Hepatocyte (in vitro differentiated cells): ENCODE results near the gene CMIP. TPM values are rescaled to one million over a fixed set of nuclear protein-coding genes. Genes with fewer than 3 reads are reported as not detected.

Experiments used
- DNase-seq: peaks from one replicate; pipeline ENCODE4 v3.0.0-alpha.2; 2016; ENCODE audit warnings: low spot score
- H2AFZ ChIP-seq: fragments of 200-600 bp; sonication (generic); 2 replicates; pipeline ENCODE4 v1.6.0; 2016; ENCODE audit warnings: antibody characterized with exemption, mild to moderate bottlenecking
- H3K27ac ChIP-seq: fragments of 200-600 bp; sonication (generic); 2 replicates; pipeline ENCODE4 v1.5.1; 2016; ENCODE audit warnings: mild to moderate bottlenecking
- H3K27me3 ChIP-seq: fragments of 200-600 bp; sonication (generic); 2 replicates; pipeline ENCODE4 v1.6.1; 2016
- H3K36me3 ChIP-seq: fragments of 200-600 bp; sonication (generic); replicated peaks from 2 replicates; pipeline ENCODE4 v1.5.1; 2016; ENCODE audit warnings: low read depth; ENCODE audit not compliant: insufficient read depth
- H3K4me1 ChIP-seq: fragments of 200-600 bp; sonication (generic); 2 replicates; pipeline ENCODE4 v1.5.1; 2016; ENCODE audit warnings: mild to moderate bottlenecking, moderate library complexity; ENCODE audit not compliant: insufficient read depth
- H3K4me2 ChIP-seq: fragments of 200-600 bp; sonication (generic); 2 replicates; pipeline ENCODE4 v1.6.0; 2016
- H3K4me3 ChIP-seq: fragments of 200-600 bp; sonication (generic); 2 replicates; pipeline ENCODE4 v1.5.1; 2016; ENCODE audit warnings: mild to moderate bottlenecking
- H3K79me2 ChIP-seq: fragments of 200-600 bp; sonication (generic); 2 replicates; pipeline ENCODE4 v1.6.0; 2017; ENCODE audit warnings: mild to moderate bottlenecking
- H3K9me2 ChIP-seq: fragments of 200-600 bp; sonication (generic); replicated peaks from 2 replicates; pipeline ENCODE4 v1.6.0; 2017; ENCODE audit warnings: mild to moderate bottlenecking; ENCODE audit not compliant: insufficient read depth
- H3K9me3 ChIP-seq: fragments of 200-600 bp; sonication (generic); 2 replicates; pipeline ENCODE4 v1.5.1; 2016; ENCODE audit warnings: low read depth, mild to moderate bottlenecking
- H4K20me1 ChIP-seq: fragments of 200-600 bp; sonication (generic); 2 replicates; pipeline ENCODE4 v1.6.0; 2016; ENCODE audit warnings: mild to moderate bottlenecking; ENCODE audit not compliant: insufficient read depth, poor library complexity, severe bottlenecking
- EZH2 ChIP-seq: fragments of 200-600 bp; sonication (generic); IDR thresholded peaks from 2 replicates; pipeline ENCODE4 v1.6.1; 2016; ENCODE audit warnings: antibody characterized with exemption, mild to moderate bottlenecking, borderline replicate concordance
- EZH2phosphoT487 ChIP-seq: fragments of 200-600 bp; sonication (generic); IDR thresholded peaks from one replicate; pipeline ENCODE4 v1.6.1; 2018; ENCODE audit warnings: antibody characterized with exemption, mild to moderate bottlenecking, low read depth, moderate library complexity; ENCODE audit not compliant: unreplicated experiment, severe bottlenecking
- WGBS: methylation state at CpG from one replicate; pipeline ENCODE4 v1.1.6; 2016; ENCODE audit warnings: low lambda C conversion rate; ENCODE audit errors: missing lambda C conversion rate; 5-methylcytosine and 5-hydroxymethylcytosine counted together
- polyA plus RNA-seq: library from polyadenylated mRNA; unstranded; fragments of >200 nt; fragmentation: Nextera tagmentation; extraction: Ambion mirVana; gene quantifications from 2 replicates; pipeline ENCODE4 v1.2.1, GENCODE V29; 2016
- total RNA-seq: library from RNA; depleted of rRNA; stranded (reverse); fragments of >200 nt; gene quantifications from 2 replicates; pipeline ENCODE4 v1.2.3, GENCODE V29; 2014
- TF ChIP-seq, protein P1 (sequence below): fragments of 200-600 bp; sonication (generic); IDR thresholded peaks from 2 replicates; pipeline ENCODE4 v1.5.1; 2016; ENCODE audit warnings: antibody characterized with exemption, mild to moderate bottlenecking; ENCODE audit not compliant: poor library complexity

CMIP gene
- total and polyA plus RNA-seq, 2 experiments from 2014 or later: 5.8 to 17.8 TPM

DNA sequence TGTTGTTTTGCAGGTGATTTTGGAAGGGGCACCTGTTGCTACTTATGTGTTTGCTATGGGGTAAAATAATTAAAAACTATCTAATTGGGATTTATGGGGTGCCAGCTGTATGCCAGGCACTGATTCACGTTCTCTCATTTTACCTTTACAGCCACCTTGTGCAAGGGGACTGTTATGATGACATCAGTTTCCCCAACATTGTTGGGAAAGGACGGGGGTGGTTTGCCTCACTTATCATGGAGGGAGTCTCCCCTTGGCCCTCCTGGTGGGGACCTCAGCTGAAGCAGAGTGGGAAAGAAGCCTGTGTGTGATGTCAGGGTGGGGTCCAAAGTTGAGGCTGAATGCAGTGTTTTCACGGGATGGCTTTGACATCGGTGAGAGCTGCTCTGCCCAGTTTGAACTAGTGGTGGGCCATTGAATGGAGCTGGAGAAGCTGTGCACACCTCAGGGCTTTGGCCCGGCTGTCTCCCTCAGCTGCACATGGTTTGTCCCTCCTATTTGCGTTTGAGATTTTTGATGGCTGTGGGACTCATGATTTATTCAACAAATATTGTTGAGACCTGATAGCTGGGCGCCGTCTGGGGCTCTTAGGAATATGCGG, 36.1 kb downstream of the CMIP start:
- Histone ChIP-seq H3K27ac (peak overlapping the region; percentile 28), H3K36me3 (no peaks in the 10 kb centered on the region), H4K20me1 (peaks cover 31% of the 10 kb centered on the region), H2AFZ (no peak overlapping the region), H3K79me2 (peaks cover 89% of the 10 kb centered on the region), H3K4me3 (no peak overlapping the region), H3K27me3 (no peaks in the 10 kb centered on the region), H3K9me3 (no peaks in the 10 kb centered on the region), H3K4me1 (peaks cover 22% of the 10 kb centered on the region), H3K9me2 (no peaks in the 10 kb centered on the region), H3K4me2 (no peak overlapping the region)
- WGBS: 91% methylated on average over 9 of the region's 9 CpGs
- TF ChIP-seq EZH2 (no peak), EZH2phosphoT487 (no peak)
- TF ChIP-seq, protein P1, sequence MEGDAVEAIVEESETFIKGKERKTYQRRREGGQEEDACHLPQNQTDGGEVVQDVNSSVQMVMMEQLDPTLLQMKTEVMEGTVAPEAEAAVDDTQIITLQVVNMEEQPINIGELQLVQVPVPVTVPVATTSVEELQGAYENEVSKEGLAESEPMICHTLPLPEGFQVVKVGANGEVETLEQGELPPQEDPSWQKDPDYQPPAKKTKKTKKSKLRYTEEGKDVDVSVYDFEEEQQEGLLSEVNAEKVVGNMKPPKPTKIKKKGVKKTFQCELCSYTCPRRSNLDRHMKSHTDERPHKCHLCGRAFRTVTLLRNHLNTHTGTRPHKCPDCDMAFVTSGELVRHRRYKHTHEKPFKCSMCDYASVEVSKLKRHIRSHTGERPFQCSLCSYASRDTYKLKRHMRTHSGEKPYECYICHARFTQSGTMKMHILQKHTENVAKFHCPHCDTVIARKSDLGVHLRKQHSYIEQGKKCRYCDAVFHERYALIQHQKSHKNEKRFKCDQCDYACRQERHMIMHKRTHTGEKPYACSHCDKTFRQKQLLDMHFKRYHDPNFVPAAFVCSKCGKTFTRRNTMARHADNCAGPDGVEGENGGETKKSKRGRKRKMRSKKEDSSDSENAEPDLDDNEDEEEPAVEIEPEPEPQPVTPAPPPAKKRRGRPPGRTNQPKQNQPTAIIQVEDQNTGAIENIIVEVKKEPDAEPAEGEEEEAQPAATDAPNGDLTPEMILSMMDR: no peak
- DNase-seq: no peak

- Histone ChIP-seq H4K20me1 (peaks cover 37% of the 10 kb centered on the region), H3K36me3 (no peaks in the 10 kb centered on the region), H3K79me2 (peaks cover 90% of the 10 kb centered on the region), H3K9me3 (no peaks in the 10 kb centered on the region), H3K4me2 (no peak overlapping the region), H3K9me2 (no peaks in the 10 kb centered on the region), H3K4me1 (peaks cover 22% of the 10 kb centered on the region), H2AFZ (no peak overlapping the region), H3K27ac (peak overlapping the region; percentile 28), H3K27me3 (no peaks in the 10 kb centered on the region), H3K4me3 (no peak overlapping the region)
- peak; percentile 61 for DNase-seq
- no peak for TF ChIP-seq EZH2
- no peak for TF ChIP-seq EZH2phosphoT487
- TF ChIP-seq, protein P1: no peak
- WGBS: 77% methylated on average over 11 of the region's 11 CpGs
These were observed 36.7 kb downstream of the CMIP start for GRCh38 chr16:81481207-81481821.

GRCh38 chr16:81482329-81483063, 37.9 kb downstream of the CMIP start:
- 92% methylated on average over 15 of the region's 15 CpGs for WGBS

More at GRCh38 chr16:81482329-81483063, 37.9 kb downstream of the CMIP start:
- H3K4me2 ChIP-seq: no peak overlapping the region
- H3K4me3 ChIP-seq: no peak overlapping the region
- no peak for DNase-seq
- no peak for TF ChIP-seq EZH2
- TF ChIP-seq, protein P1: no peak
- no peak for TF ChIP-seq EZH2phosphoT487
- H3K9me3 ChIP-seq: no peaks in the 10 kb centered on the region
- H3K79me2 ChIP-seq: peaks cover 90% of the 10 kb centered on the region
- H3K36me3 ChIP-seq: no peaks in the 10 kb centered on the region
- no peak overlapping the region for H2AFZ ChIP-seq
- H4K20me1 ChIP-seq: peaks cover 48% of the 10 kb centered on the region
- peaks cover 22% of the 10 kb centered on the region for H3K4me1 ChIP-seq
- no peaks in the 10 kb centered on the region for H3K9me2 ChIP-seq
- H3K27me3 ChIP-seq: no peaks in the 10 kb centered on the region
- H3K27ac ChIP-seq: no peak overlapping the region
